NCI-H345 treated with DMSO at 0.1 percent for 48 hours (cell line): ENCODE data around the gene CASP9.
"Not testable (repeated sequence)": the region's sequence is repeated elsewhere in the genome, so short reads cannot be mapped to it uniquely, and the experiment has no call there.

Experiments used
- DNase-seq: peaks from one replicate; lab custom pipeline; 2025; ENCODE audit not compliant: unreplicated experiment; lab: John Stamatoyannopoulos, UW

CASP9 gene

DNA sequence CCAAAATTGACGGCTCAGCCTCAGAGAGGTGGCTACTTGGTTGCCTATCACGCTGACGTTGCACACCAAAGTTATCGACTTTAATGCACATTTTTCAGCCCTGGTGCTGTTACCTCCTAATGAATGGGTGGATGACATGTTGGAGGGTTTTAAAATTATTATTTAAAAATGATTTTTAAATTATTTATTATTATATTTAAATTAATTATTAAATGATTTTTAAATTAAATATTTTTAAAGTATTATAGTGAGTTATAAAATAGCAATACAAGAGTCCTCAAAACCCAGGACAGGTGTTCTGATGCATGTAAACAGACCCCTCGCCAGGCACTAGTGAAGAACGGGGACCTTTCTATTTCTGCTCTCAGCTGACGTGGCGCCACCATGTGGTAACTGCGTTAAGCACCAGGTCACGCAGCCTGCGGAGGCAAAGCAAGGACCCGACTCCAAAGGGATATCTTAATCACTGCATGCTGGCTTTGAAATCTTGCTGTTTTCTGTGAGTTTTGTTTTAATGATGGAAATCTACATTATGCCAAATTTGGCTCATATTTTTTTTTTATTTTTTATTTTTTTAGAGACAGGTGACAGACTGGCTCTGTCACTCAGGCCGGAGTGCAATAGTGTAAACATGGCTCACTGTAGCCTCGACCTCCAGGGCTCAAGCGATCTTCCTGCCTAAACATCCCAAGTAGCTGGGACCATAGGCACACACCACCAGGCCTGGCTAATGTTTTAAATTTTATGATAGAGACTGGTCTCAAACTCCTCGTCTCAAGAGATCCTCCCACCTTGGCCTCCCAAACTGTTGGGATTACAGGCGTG, 22.6 kb downstream of the CASP9 start:
- DNase-seq, result peak; percentile 40

DNA sequence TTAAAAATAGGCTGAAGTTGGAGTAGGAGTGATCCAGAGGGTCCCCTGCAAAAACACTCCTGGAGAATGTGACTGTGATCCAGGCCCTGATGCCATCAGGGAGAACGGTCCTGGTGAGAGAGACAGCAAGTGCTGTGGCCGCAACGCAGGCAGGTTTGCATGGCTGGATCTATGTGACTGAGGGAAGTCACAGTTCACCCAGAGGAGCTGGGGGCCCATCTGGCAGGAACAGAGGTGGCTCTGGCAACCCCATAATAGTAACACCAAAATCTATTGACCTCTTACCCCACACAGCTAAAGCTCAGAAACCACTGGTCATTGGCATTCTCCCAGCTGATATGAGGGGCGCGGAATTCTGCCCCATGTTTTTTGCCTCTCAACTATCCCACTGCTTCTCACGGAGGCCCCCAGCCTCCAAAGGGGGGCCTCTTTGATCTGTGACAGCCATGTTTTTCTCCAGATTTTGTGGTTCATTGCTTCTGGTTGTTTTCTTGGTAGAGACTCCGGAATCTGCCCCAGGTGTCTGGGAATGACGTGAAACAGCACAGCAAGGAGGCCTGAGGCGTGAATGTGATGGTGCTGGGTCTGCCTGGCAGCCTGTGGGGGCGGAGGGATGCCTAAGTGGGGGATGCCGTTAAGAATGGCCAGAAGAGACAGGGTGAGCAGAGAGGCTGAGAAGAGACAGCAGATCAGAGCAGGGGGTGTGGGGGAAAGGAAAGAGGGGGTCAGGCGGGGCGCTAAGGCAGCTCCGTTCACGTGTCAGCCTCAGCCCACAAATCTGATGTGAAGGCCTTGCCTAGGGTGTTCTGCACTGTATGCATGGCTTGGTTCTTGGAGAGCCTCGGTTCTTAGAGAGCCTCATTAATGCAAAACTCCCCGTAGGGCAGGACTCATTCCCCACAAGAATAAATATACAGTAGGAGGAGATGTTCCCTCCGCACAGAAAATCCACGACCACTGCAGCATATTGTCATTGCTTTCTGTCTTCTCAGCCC, 23.5 kb downstream of the CASP9 start:
- DNase-seq, result no peak

- no peak for DNase-seq
Measured at GRCh38 chr1:15493869-15494390, 30.1 kb downstream of the CASP9 start.

DNA sequence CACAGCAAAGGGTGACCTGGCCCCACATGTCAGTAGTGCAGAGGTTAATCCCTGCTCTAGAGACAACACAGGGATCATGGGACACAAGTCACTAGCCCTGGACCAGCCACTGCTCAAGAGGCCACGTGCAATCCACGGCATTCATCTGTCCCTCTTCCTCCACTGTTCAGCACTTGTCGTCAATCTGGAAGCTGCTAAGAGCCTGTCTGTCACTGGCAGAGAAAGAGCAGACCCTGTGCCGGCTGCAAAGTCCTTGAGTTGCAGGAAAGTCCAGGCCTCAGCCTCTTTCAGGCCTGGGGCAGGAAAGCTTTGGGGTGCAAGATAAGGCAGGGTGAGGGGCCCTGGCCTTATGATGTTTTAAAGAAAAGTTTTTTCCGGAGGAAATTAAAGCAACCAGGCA, 31.4 kb downstream of the CASP9 start:
- DNase-seq, result no peak

GRCh38 chr1:15491010-15491409, 33.0 kb downstream of the CASP9 start:
- not testable (repeated sequence) for DNase-seq

DNA sequence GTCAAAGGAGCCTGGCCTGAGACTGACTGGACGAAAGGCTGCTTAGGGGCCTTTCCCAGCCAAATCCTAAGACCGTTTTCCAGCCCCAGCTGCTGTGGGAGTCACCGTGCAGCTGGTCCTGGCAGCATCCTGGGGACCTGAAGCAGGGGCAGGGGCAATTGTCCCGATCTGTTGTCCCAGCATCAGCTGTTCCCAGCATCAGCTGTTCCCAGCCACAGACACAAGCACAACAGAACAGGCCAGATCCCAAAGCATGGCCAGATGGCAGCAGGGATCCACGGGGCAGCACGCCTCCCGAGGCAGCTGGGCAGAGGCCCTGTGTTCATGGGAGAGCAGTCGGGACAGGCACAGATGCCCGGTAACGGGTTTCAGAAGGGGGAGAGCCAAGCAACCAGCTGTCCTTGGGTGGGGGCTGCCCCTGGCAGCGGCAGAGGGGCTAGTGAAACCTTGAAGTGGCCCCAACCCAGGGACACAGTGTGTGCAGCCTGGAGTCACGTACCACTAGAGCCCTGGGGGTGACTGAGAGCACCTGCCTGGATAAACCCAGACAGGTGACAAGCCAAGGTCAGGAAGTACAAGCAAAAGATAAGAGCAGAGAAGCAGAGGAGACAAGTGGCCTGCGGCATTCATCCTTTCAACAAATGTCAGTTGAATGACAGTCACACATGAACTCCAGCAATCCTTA, 34.8 kb downstream of the CASP9 start:
- DNase-seq, result peak; percentile 80

- no peak for DNase-seq
Measured at GRCh38 chr1:15488371-15488770, 35.6 kb downstream of the CASP9 start.

DNA sequence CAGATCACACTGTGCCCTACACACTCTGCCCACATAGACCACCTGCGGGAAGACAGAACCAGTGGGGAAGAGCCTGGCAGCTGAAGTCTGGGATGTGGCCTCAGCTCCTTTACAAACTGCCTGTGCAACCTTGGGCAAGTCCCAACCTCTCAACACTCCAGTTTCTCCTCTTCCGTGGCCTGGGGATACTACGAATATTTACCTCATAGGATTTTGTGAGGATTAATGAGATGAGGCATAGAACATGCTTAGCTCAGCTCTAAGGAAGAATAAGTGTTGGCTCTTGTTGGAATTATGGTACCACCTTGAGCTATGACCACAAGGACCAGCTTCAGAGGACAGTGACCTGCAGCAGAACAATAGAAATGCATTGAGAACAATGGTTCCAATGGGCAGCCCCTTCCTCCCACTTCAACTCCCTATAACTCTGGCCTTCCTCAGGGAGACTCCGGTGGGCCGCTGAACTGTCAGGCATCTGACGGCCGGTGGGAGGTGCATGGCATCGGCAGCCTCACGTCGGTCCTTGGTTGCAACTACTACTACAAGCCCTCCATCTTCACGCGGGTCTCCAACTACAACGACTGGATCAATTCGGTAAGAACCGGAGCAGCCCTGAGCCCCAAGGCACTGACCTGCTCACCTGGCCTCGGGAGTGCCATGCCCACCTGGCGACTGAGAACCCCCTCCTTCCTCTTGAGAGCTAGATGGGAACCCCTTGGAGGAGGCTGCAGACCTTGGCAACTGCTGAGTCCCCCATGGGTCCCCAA, 37.0 kb downstream of the CASP9 start:
- DNase-seq, result not testable (repeated sequence)

DNA sequence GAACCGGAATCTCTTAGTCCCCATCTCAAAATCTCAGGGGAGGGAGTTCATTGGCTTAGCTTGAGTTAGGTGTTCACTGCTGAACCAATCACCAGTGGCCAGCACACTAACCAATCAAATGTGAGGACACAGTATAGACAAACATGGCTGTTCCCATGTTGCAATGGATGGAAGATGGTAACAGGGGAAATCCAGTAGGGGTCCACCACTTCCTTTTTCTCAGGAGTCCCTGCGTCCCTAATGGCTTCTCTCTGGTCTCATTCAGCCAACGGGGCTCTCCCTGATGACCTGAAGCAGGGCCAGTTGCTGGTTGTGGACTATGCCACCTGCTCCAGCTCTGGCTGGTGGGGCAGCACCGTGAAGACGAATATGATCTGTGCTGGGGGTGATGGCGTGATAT, 38.4 kb downstream of the CASP9 start:
- no peak for DNase-seq

DNA sequence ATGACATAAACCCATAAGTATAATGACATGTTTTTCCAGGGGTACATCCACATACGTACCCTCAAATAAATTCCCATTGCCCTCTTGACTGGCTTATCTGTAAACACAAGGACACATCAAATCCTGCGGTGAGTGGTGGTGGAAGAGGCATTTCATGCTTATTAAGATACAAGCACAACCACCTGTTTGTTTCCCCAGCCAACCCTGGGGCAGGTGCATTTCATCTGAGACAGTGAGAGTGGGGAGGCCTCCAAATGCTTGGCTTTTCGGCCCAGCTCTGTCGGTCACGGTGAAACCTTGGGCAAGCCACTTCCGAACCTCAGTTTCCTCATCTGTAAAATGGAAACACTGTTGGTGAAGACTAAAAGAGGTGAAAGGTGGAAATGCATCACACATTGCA, 39.6 kb downstream of the CASP9 start:
- not testable (repeated sequence) for DNase-seq

GRCh38 chr1:15483971-15484370, 40.0 kb downstream of the CASP9 start:
- no peak for DNase-seq

- DNase-seq, result not testable (repeated sequence)
Measured at GRCh38 chr1:15482983-15483543, 41.0 kb downstream of the CASP9 start.

DNA sequence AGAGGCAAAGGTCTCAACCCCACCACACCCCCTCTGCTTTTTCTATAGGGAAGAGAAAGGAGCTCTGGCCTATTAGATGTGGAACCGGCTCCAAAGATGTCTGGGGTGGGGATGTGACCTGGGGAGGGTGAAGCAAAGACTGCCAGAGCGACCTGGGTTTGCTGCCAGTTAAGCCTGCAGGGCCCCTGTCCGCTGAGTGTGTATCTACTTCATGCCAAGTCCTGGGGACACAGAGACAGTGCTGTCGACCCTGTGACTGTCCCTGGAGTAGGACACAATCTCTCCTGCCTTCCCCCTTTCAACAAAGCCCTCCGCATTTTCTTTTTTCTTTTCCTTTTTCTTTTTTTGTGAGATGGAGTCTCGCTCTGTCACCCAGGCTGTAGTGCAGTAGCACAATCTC, 41.6 kb downstream of the CASP9 start:
- not testable (repeated sequence) for DNase-seq

DNA sequence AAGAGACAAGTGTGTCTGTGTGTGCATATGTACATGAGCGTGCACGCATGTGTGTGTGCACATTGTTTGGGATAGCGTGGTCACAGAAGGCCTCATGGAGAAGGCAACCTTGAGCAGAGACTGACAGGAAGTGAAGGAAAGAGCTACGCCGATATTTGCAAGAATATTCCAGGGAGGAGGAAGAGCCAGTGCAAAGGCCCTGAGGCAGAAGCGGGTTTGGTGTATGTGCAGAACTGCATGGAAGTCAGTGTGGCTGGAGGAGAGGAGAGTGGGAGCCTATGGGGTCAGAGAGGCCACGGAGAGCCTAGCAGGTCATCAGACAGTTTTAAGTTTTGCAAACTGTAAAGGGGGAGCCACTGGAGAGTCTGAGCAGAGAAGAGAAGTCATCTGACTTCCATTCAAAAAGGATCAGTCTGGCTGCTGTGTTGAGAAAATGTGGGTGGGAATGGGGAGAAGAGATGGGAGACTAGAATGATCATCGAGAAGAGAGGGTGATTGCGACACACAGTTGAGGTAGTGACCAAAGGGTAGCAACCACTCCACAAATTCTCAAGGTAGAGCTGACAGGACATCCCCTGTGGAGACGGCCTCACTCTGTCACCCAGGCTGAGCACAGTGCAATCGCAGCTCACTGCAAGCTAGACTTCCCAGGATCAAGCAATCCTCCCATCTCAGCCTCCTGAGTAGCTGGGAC, 44.2 kb downstream of the CASP9 start:
- DNase-seq, result no peak

DNA sequence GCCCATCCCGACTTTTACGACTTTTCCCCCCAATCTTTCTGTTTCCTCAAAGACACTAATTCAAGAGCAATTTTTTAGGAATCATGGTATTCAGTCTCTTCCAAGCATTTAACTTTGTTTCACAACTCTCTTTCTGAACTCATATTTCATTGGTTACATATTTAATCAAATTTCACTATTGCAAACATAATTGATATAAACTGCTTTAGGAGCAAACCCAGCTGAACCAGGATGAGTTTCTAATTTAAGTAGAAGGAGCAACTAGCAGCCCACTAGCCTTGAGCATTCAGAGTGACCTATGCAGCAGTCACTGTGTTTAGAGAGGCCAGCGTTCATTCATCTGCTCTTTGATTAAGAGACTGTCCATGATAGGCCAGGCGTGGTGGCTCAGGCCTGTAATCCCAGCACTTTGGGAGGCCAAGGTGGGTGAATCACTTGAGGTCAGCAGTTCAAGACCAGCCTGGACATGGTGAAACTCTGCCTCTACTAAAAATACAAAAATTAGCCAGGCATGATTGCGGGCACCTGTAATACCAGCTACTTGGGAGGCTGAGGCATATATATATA, 46.3 kb downstream of the CASP9 start:
- no peak for DNase-seq

- DNase-seq, result no peak
Measured at GRCh38 chr1:15476927-15477326, 47.1 kb downstream of the CASP9 start.

- no peak for DNase-seq
Measured at GRCh38 chr1:15475752-15476314, 48.2 kb downstream of the CASP9 start, which contains the start of gene CELA2B. Gene CELA2B, plus strand, starts transcription at chr1:15476104. Its CDS starts 22 bp downstream, at chr1:15476126.

- DNase-seq, result no peak
Measured at GRCh38 chr1:15472587-15472986, 51.4 kb downstream of the CASP9 start.

DNA sequence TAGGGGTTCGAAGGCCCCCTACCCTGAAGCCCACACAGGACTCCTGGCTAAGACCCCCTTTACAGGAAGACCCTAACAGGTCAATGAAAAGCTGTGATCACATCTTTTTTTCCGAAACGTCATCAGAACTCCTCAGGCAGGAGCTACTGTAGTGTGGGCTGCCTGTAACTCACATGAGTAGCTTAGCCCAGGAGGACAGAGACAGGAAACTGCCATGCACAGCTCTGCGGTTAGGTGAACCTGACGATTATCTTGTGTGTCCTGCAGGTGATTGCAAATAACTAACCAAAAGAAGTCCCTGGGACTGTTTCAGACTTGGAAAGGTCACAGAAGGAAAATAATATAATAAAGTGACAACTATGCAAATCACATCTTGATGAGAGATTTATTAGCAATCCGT, 52.3 kb downstream of the CASP9 start:
- not testable (repeated sequence) for DNase-seq
